RKO (cell line): ENCODE data around the gene ELMO2.

Source experiments
- DNase-seq: peaks from one replicate; pipeline ENCODE4 v3.0.0-alpha.2; 2016; ENCODE audit warnings: low spot score

Gene ELMO2

DNA sequence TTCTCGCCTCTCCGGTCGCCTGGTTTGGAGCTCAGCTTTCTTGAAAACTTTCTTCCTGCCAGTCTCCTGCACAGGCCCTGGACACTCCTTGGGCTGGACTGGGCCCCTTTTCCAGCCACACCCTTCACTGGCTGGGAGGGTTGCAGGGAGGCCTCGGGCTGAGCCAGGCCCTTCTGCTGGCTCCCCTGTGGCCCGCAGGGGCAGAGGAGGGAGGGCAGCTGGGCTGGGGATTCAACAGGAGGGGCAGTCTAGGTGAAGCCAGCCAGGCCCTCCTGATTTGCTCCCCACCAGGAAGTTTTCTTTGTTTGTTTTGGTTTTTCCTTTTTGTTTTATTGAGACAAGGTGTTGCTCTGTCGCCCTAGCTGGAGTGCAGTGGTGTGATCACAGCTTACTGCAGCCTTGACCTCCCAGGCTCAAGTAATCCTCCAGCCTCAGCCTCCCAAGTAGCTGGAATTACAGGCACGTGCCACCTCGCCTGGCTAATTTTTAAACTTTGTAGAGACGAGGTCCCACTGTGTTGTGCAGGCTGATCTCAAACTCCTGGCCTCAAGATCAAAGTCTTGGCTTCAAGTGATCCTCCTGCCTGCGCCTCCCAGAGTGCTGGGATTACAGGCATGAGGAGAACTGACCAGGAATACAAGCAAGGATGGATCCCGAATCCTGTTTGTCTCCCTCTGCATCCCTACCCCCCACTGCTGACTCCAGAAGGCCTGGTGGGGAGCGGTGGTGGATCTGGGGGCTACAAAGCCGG lies 74.6 kb downstream of the ELMO2 start:
- no peak for DNase-seq

DNA sequence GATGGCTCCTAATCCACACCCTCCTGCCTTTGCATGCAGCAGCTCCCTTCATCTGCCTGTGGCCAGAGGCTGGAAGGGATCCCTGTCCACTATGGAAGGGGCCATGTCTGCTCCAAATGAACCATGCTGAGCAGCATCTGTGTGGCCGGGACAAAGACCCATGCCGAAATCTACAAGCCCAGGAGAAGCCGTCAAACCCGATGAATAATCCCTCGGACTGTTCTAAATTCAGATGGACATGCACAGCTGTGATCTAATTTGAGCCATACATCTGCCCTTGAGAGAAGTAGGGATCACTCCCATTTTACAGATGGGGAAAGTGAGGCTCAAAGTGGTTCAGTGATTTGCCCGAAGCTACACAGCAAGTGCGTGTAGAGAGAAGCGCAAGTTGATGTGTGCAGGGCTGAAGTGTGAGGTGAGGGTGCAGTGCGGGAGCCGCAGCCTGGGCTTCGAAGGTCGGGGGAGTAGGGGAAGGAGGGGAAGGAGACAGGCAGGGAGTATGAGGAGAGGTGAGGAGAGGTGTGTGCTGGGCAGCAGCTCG lies 75.5 kb downstream of the ELMO2 start:
- no peak for DNase-seq

DNA sequence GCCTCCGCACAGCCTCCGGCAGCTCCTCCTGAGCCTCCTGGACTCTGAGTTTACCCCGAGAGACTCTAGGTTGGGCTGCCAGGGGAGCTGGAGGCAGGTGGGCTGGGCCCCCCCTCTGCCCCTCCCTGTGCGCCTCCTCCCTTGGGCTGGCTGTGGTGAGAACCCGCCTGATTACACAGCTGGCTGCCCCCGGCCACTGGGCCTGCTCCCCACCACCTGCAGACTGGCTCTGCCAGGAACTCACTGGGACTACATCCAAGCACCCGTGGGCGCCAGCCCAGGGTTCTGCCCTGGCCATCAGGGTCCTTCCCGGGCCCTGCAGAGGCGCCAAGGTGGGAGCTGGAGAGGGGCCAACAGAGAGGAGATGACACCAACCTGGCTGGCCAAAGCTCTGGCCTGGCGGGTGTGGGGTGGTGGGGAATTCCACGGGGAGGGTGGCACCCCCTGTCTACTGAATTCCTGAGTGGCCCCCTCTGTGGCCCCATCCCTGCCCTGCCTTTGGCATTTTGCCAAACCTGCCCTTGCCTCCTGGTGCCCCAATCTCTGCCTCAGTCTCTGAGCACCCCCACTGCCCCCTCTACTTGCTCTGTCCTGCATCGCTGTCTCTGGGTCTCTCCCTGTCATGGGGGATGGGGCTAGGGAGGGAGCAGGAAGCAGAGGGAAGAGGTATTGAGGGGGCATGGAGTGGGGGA lies 76.2 kb downstream of the ELMO2 start:
- DNase-seq = no peak

DNA sequence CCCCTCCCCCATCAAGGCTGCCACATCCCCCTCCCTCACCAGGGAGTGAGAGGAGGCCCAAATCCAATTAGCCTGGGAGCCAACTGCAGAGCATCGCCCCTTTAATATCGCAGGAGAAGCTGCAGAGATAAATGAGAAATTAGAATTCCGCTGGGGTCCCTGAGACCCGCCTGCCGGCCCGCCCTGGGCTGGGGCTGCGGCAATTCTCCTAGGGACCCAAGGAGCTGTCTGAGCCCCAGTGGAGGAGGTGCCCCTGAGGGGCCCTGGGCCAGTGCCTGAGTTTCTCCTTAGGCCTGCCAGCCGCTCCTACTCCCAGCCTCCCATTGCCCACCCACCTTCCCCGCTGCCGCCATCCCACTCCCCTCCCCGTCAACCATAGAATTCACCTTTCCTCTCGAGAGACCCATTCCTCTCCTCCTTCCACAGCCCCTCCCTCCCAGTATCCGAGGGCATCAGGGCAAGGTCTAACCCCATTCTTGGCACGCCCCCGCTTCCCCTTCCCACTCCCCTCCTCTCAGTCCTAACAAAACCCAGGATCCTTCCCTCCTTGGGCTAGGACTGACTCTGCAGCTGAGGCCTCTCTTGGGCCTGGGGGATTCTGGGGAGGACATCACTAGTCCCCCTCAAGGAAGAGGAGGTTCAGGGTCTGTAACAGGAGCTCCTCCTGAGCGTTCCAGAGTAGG lies 78.1 kb downstream of the ELMO2 start:
- DNase-seq = no peak

DNA sequence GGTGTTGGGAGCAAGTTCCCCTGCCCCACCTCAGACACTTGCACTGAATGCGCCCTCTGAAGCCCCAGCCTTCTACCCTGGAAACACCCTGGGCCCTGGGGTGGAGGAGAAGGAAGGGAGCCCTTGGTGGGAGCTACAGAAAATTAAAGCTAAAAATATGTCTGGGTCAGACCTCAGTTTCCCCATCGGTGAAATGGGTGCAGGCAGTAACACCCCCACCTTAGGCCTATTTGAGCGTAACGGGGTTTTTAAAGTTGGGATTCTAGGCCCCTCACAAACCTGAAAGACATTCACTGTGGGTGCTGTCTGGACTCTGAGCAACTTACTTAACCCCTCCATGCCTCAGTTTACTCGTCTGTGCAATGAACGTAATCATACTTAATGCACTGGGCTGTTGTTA lies 78.9 kb downstream of the ELMO2 start:
- no peak for DNase-seq

DNA sequence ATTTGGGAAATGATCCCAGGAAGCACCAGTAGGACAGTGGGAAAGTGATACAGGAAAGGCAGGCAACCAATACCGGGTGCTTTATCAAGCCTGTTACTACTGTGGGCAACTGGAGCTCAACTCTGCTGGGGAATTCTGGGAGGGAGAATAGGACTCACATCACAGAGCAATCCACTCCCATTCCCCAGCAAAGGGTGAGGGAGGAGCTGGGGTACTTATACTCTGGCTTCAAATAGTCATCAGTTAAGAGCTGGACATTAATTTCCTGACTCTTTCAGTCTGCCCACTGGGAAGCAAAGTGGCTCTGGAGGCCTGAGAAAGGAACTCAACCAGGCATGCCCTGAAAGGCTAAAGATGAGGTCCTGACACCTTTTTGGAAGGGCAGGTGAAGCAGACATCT lies 80.6 kb downstream of the ELMO2 start:
- DNase-seq = no peak

DNA sequence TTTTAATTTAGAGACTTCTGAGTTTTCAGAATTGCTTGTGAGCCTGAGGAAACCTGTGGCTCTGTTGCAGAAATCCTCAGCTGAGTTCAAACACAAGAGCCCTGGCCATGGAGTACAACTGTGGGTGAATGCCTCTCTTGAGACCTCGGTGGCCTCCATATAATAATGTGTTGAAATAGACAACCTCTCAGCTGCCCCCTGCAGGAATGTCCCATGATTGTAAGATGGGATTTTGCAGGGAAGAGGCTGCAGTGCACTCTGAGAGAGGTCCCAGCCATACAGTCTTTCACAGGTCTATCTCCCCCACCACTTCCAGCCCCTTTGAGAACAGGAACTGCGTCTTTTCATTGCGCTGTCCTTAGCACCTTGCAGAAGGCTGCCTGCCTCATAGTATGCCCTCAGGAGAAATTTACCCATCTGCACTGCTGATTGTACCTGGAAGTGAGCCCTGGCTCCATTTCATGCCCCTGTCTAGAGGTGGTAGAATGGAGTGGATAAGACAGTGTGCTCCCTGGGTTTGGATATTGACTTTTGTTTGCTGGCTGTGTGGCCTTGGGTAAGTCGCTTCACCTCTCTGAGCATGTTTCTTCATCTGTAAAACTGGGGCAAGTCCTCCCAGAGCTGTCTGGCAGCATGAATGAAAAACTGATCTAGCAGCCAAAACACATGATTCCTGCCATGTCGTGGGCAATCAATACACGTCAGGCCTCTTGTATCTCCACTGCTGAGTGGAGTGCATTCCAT lies 81.3 kb downstream of the ELMO2 start:
- DNase-seq = peak; percentile 59

DNA sequence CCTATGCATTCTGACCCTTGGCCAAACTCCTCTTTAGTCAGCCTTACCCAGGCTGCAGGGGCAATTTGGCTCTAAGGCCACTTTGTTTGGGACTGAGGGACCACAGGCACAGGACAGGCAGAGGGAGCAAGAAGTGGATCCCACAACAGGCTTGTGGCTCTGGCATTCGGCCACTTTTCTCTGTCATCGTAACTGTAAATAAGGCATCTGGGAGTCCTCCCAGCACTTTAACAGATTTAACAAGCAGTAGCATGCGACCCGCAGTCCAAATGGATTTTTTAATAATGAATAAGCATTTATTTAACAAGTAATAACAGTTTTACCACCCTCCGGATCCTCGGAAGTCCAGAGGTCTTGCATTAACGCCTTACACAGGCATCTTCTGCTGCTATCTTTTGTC lies 82.0 kb downstream of the ELMO2 start:
- no peak for DNase-seq

DNA sequence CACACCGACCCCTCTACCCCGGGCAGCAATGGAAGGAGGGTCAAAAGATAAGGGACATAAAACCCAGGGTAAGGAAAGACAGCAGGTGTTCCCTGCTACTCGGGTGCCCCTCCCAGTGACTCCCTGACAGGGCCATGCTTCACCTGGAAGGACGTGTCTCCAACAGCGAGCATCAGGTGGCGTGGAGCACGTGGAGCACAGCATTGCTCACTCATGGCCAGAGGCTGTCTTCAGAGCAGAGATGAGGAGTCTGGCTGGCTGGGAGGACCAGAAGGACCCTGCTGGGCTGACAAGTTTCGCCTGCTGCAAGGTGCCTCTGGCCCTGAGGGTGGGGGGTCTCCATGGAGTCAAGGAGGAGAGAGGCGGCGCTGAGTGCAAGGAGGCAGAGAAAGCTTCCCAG lies 82.9 kb downstream of the ELMO2 start:
- DNase-seq = no peak

DNA sequence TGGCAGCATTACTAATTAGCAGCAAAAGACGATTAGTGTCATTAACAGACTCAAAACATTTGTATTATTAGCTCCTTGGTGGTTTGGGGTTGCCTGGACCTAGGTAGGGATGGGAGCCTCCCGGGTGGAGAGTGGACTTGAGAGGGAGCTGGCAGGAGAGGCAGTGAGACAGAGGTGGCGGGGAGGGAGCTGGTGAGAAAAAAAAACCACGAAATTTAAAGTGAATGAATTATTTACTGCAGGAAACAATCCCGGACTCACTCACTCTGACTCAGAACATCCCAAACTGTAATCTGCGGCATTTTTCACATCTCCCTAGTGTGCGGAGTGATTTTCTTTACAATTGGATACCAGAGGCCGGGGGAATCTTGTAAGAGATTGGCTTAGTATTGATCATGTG lies 83.8 kb downstream of the ELMO2 start:
- no peak for DNase-seq

DNA sequence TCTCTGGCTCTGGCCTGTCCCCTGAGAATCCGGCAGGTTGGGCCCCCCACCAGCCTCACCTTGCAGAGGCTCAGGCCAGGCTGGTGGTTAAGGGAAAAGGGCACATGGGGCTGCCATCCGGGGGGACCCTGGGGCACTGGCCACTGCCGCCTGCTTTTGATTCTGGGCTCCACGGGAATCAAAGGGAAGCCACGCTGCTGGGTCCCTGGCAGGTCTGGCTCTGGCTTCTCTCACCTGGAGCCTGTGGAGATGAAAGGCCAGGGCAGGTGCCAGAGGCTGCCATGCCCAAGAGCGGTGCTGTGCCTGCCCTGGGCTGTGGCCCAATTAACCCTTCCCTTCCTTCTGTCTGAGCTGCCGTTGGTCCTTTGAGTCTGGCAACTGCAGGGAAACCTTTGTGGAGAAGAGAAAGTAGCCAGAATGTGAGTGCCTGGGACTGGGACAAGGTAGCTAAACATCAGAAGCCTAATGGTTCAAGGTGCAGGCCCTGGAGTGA lies 88.7 kb downstream of the ELMO2 start:
- no peak for DNase-seq

DNA sequence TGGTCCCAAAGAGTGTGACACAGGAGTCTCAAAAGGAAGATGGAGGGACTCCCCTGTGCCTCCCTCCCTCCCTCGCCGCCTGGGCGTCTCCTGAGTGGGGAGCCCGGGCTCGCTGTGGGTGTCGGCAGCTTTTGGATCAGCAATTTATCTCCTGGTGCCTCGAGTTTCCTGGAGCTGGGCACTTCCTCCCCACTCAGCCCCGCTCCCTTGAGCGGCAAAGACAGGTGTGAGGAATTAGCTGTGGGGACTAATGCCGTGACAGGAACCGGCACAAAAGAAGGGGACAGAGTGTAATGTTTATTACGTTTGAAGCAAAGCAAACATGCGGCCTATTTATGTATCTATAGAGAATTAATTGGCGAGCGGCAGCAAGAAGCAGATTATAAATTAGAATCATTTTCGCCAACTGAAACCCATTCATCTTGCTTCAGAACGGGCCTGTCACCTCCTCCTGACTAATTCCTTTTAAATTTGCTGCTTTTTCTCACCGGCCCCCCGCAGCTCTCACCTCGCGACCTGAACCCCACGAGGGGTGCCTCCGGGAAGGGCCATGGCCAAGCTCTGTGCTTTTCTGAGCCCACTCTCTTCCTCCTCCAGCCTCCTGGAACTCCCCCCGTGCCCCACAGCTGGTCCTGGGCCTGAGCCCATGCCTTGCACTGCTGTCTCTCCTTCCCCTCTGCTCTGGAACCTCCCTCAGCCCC lies 89.3 kb downstream of the ELMO2 start:
- no peak for DNase-seq
